HEK293 (cell line): ENCODE results near the gene ERCC2.
"Not testable (repeated sequence)": the region's sequence is repeated elsewhere in the genome, so short reads cannot be mapped to it uniquely, and the experiment has no call there.

Experiments
- CTCF ChIA-PET: fragments of 350-600 bp; formaldehyde crosslinking; extraction: SDS; loops from one replicate; lab custom pipeline; 2021; ENCODE audit warnings: antibody characterized with exemption; lab: Yijun Ruan, JAX
- POLR2A ChIA-PET: fragments of 300-600 bp; formaldehyde crosslinking; extraction: SDS; loops from one replicate; lab custom pipeline; 2020; ENCODE audit warnings: antibody characterized with exemption, inconsistent platforms; lab: Yijun Ruan, JAX
- H3K27ac ChIP-seq: fragments of 200-500 bp; sonication (Bioruptor generic); 2 replicates; pipeline ENCODE4 v1.5.1; 2014; ENCODE audit warnings: low read depth, low read length, control low read depth, inconsistent platforms; ENCODE audit errors: extremely low read depth
- H3K36me3 ChIP-seq, 2 experiments: fragments of 200-500 bp in 1 of 2; sonication (Bioruptor generic) in 1 of 2; 1 replicate in 1 of 2; 2 replicates in 1 of 2; pipeline ENCODE4 v1.5.1; 2014 to 2017; ENCODE audit warnings: inconsistent platforms in 2 of 2, low read length in 2 of 2; ENCODE audit not compliant: control insufficient read depth in 2 of 2, insufficient read depth in 1 of 2
- H3K4me1 ChIP-seq: fragments of 200-500 bp; sonication (Bioruptor generic); 2 replicates; pipeline ENCODE4 v1.5.1; 2014; ENCODE audit warnings: mild to moderate bottlenecking, low read length, inconsistent platforms; ENCODE audit not compliant: control insufficient read depth, insufficient read depth
- H3K4me3 ChIP-seq: 2 replicates; pipeline ENCODE4 v1.5.1; 2011; ENCODE audit warnings: low read depth, mild to moderate bottlenecking, control low read depth, low read length, moderate library complexity
- H3K9me3 ChIP-seq: fragments of 200-500 bp; sonication (Bioruptor generic); 2 replicates; pipeline ENCODE4 v1.5.1; 2014; ENCODE audit warnings: low read depth, low read length, inconsistent platforms; ENCODE audit not compliant: control insufficient read depth, insufficient read depth
- KLF8 ChIP-seq: fragments of 450-650 bp; formaldehyde crosslinking; IDR thresholded peaks from 2 replicates; pipeline ENCODE4 v1.5.1; 2016; ENCODE audit warnings: missing biosample characterization, missing genetic modification characterization
- SCRT2 ChIP-seq: fragments of 450-650 bp; formaldehyde crosslinking; IDR thresholded peaks from 2 replicates; pipeline ENCODE4 v1.5.1; 2016; ENCODE audit warnings: missing biosample characterization, missing genetic modification characterization
- ZBTB7A ChIP-seq: fragments of 450-650 bp; formaldehyde crosslinking; IDR thresholded peaks from 2 replicates; pipeline ENCODE4 v1.5.1; 2016; ENCODE audit warnings: low read depth, missing biosample characterization, missing genetic modification characterization
- ZFP69B ChIP-seq: fragments of 450-650 bp; formaldehyde crosslinking; IDR thresholded peaks from 2 replicates; pipeline ENCODE4 v1.5.1; 2016; ENCODE audit warnings: missing biosample characterization, missing genetic modification characterization
- ZNF175 ChIP-seq: fragments of 450-650 bp; formaldehyde crosslinking; IDR thresholded peaks from 2 replicates; pipeline ENCODE4 v1.5.1; 2016; ENCODE audit warnings: missing biosample characterization, missing genetic modification characterization
- ZNF24 ChIP-seq: fragments of 450-650 bp; formaldehyde crosslinking; IDR thresholded peaks from 2 replicates; pipeline ENCODE4 v1.5.1; 2016; ENCODE audit warnings: missing biosample characterization, missing genetic modification characterization
- ZNF324 ChIP-seq: fragments of 450-650 bp; formaldehyde crosslinking; IDR thresholded peaks from 2 replicates; pipeline ENCODE4 v1.5.1; 2016; ENCODE audit warnings: missing biosample characterization, missing genetic modification characterization
- ZNF335 ChIP-seq: fragments of 450-650 bp; formaldehyde crosslinking; conservative IDR thresholded peaks from 2 replicates; pipeline ENCODE4 v1.5.1; 2016; ENCODE audit warnings: missing biosample characterization, missing genetic modification characterization
- ZNF549 ChIP-seq: fragments of 450-650 bp; IDR thresholded peaks from 2 replicates; pipeline ENCODE4 v1.5.1; 2018; ENCODE audit warnings: missing biosample characterization, missing genetic modification characterization, mild to moderate bottlenecking, inconsistent platforms, moderate library complexity
- ZNF624 ChIP-seq: fragments of 450-650 bp; formaldehyde crosslinking; IDR thresholded peaks from 2 replicates; pipeline ENCODE4 v1.5.1; 2017; ENCODE audit warnings: missing biosample characterization, missing genetic modification characterization
- ZNF76 ChIP-seq: fragments of 450-650 bp; formaldehyde crosslinking; IDR thresholded peaks from 2 replicates; pipeline ENCODE4; 2016; ENCODE audit warnings: low read depth, missing biosample characterization, missing genetic modification characterization, borderline replicate concordance
- ZNF792 ChIP-seq: fragments of 450-650 bp; formaldehyde crosslinking; IDR thresholded peaks from 2 replicates; pipeline ENCODE4 v1.5.1; 2016; ENCODE audit warnings: missing biosample characterization, missing genetic modification characterization
- TF ChIP-seq, protein P1 (sequence below): fragments of 450-650 bp; formaldehyde crosslinking; IDR thresholded peaks from 2 replicates; pipeline ENCODE4 v1.5.1; 2016; ENCODE audit warnings: missing biosample characterization, missing genetic modification characterization
- TF ChIP-seq, protein P2 (sequence below): fragments of 450-650 bp; IDR thresholded peaks from 2 replicates; pipeline ENCODE4 v1.5.1; 2018; ENCODE audit warnings: missing biosample characterization, mild to moderate bottlenecking, missing genetic modification characterization
- TF ChIP-seq, protein P3 (sequence below): fragments of 450-650 bp; formaldehyde crosslinking; IDR thresholded peaks from 2 replicates; pipeline ENCODE4 v1.5.1; 2016; ENCODE audit warnings: missing biosample characterization, missing genetic modification characterization
- TF ChIP-seq, protein P4 (sequence below): fragments of 450-650 bp; formaldehyde crosslinking; IDR thresholded peaks from 2 replicates; pipeline ENCODE4 v1.5.1; 2016; ENCODE audit warnings: missing biosample characterization, missing genetic modification characterization

ERCC2 gene

DNA sequence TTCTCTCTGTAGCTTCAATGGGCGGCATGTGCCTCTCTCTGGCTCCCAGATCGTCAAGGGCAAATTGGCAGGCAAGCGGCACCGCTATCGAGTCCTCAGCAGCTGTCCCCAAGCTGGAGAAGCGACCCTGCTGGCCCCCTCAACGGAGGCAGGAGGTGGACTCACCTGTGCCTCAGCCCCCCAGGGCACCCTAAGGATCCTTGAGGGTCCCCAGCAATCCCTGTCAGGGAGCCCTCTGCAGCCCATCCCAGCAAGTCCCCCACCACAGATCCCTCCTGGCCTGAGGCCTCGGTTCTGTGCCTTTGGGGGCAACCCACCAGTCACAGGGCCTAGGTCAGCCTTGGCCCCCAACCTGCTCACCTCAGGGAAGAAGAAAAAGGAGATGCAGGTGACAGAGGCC lies 37.7 kb upstream of the ERCC2 start:
- TF ChIP-seq ZNF792 (tag by site-specific recombination) (no peak), ZNF335 (tag by site-specific recombination) (no peak), ZNF624 (tag by site-specific recombination) (no peak), ZNF549 (tag by site-specific recombination) (no peak)
- TF ChIP-seq, protein P1, sequence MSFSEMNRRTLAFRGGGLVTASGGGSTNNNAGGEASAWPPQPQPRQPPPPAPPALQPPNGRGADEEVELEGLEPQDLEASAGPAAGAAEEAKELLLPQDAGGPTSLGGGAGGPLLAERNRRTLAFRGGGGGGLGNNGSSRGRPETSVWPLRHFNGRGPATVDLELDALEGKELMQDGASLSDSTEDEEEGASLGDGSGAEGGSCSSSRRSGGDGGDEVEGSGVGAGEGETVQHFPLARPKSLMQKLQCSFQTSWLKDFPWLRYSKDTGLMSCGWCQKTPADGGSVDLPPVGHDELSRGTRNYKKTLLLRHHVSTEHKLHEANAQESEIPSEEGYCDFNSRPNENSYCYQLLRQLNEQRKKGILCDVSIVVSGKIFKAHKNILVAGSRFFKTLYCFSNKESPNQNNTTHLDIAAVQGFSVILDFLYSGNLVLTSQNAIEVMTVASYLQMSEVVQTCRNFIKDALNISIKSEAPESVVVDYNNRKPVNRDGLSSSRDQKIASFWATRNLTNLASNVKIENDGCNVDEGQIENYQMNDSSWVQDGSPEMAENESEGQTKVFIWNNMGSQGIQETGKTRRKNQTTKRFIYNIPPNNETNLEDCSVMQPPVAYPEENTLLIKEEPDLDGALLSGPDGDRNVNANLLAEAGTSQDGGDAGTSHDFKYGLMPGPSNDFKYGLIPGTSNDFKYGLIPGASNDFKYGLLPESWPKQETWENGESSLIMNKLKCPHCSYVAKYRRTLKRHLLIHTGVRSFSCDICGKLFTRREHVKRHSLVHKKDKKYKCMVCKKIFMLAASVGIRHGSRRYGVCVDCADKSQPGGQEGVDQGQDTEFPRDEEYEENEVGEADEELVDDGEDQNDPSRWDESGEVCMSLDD (tag by site-specific recombination): no peak
- Histone ChIP-seq H3K27ac (no peak overlapping the region), H3K36me3 (peaks cover 9 to 19% of the 10 kb centered on the region in 2 experiments; a peak in 2 of 3 replicates), H3K4me1 (0 out of 2 replicates have a peak, but pooled peaks cover 4% of the 10 kb centered on the region), H3K4me3 (no peak overlapping the region), H3K9me3 (no peaks in the 10 kb centered on the region)
- ChIA-PET CTCF (interaction anchor here (0.6 to 1.0 kb wide), 3 partner anchors 65 to 1934 kb away, joined by 3 to 6 read pairs (median 4); no protein-coding TSS in a partner anchor), POLR2A (no interaction called here)

DNA sequence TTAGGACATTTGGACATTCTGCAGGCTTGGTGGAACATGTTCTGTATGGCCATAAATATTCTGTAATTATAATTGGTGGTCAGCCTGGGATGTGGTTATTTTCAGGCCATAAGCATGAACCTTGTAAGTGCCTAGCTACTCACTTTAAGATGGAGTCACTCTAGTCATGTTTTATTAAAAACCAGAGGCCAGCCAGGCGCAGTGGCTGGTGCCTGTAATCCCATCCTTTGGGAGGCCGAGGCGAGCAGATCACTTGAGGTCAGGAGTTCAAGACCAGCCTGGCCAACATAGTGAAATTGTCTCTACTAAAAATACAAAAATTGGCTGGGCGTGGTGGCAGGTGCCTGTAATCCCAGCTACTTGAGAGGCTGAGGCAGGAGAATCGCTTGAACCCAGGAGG lies 37.2 kb upstream of the ERCC2 start:
- H3K9me3 ChIP-seq, H3K27ac ChIP-seq, H3K4me1 ChIP-seq: not testable (repeated sequence)
- ChIA-PET CTCF (interaction anchor here (1.0 kb wide), 2 partner anchors 71 to 79 kb away, joined by 4 to 6 read pairs; no protein-coding TSS in a partner anchor), POLR2A (interaction anchor here (1.0 kb wide), 2 partner anchors 16 to 32 kb away, joined by 3 to 6 read pairs; partner anchors contain the start of gene ERCC1)
- peak overlapping the region; percentile 82; the same call in 1 of the 2 replicates for H3K4me3 ChIP-seq
- H3K36me3 ChIP-seq: peaks cover 4 to 15% of the 10 kb centered on the region in 2 experiments; a peak in 2 of 3 replicates

DNA sequence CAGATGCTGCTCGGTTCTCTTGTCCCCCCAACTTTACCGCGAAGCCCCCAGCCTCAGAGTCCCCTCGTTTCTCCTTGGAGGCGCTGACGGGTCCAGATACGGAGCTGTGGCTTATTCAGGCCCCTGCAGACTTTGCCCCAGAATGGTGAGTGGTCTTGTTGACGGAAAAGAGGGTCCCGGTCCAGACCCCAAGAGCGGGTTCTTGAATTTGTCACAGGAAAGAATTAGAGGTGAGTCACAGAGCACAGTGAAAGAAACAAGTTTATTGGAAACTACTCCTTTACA lies 36.7 kb upstream of the ERCC2 start:
- peaks cover 0 to 15% of the 10 kb centered on the region in 2 experiments; a peak in 2 of 3 replicates for H3K36me3 ChIP-seq

DNA sequence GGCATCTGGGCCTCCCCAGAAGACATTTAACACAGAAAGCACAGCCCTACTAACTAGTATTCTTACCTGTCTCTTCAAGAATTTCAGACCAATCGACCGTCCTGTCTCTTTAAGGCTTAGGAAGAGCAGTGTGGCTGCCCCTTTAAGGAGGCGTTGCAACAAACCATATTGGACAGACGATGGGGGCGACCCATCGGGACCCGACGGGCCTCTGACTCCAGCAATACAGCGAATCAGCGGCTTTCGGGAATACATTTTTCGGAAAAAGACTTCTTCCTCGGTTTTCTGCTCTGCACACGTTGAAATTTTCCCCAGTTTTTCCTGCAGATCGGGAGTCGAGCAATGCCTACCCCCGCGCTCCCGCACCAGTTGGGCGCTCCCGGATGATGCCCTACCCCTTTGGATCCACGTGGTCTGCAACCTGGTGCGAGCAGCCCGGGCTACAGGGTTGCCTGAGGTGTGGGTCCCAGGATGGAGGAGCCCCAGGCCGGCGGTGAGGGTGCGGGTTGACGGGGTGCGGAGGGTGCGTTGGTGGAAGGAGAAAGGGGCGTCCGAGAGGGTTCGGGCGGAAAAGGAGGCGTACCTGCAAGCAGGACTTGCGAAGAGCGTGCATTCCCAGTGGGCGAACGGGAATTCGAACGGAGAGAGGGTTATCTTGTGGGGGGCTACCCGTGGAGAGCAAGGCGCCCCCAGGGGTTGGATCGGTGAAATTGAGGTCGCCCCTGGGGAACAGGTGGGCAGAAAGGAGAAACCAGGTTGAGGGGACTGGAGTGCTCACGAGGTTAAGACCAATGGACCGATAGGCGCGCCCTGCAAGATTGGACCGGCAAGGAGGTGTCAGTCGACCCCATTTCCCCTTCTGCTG lies 36.1 kb upstream of the ERCC2 start, which contains the start of gene POLR1G:
TSS of gene POLR1G (plus strand) at position 419 of the 865 bp plus-strand sequence. CDS start at position 472, 53 bp downstream.
- peak within 1 kb of the TSS; percentile 96 for H3K27ac ChIP-seq
- CTCF ChIA-PET: interaction anchor here (1.0 kb wide), 2 partner anchors 72 to 79 kb away, joined by 4 to 6 read pairs; no protein-coding TSS in a partner anchor
- POLR2A ChIA-PET: interaction anchor here (0.6 to 1.0 kb wide), 9 partner anchors 8 to 102 kb away, joined by 3 to 6 read pairs (median 3); partner anchors contain the start of genes ERCC1 and FOSB
- H3K4me1 ChIP-seq: 0 out of 2 replicates have a peak, but pooled peaks cover 7% of the 10 kb centered on the region
- H3K9me3 ChIP-seq: no peaks in the 10 kb centered on the region
- peak within 1 kb of the TSS; percentile 82 for H3K4me3 ChIP-seq
- H3K36me3 ChIP-seq: peaks cover 0 to 14% of the 10 kb centered on the region in 2 experiments; a peak in 2 of 3 replicates
- TF ChIP-seq, protein P2, sequence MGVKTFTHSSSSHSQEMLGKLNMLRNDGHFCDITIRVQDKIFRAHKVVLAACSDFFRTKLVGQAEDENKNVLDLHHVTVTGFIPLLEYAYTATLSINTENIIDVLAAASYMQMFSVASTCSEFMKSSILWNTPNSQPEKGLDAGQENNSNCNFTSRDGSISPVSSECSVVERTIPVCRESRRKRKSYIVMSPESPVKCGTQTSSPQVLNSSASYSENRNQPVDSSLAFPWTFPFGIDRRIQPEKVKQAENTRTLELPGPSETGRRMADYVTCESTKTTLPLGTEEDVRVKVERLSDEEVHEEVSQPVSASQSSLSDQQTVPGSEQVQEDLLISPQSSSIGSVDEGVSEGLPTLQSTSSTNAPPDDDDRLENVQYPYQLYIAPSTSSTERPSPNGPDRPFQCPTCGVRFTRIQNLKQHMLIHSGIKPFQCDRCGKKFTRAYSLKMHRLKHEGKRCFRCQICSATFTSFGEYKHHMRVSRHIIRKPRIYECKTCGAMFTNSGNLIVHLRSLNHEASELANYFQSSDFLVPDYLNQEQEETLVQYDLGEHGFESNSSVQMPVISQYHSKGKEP (tag by site-specific recombination): peak; percentile 59
- TF ChIP-seq KLF8 (peak; percentile 94), ZNF324 (tag by site-specific recombination) (peak; percentile 77), ZNF76 (peak; percentile 82), ZFP69B (tag by site-specific recombination) (peak; percentile 97)
- TF ChIP-seq, protein P3, sequence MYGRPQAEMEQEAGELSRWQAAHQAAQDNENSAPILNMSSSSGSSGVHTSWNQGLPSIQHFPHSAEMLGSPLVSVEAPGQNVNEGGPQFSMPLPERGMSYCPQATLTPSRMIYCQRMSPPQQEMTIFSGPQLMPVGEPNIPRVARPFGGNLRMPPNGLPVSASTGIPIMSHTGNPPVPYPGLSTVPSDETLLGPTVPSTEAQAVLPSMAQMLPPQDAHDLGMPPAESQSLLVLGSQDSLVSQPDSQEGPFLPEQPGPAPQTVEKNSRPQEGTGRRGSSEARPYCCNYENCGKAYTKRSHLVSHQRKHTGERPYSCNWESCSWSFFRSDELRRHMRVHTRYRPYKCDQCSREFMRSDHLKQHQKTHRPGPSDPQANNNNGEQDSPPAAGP (tag by site-specific recombination): peak; percentile 69
- TF ChIP-seq, protein P4, sequence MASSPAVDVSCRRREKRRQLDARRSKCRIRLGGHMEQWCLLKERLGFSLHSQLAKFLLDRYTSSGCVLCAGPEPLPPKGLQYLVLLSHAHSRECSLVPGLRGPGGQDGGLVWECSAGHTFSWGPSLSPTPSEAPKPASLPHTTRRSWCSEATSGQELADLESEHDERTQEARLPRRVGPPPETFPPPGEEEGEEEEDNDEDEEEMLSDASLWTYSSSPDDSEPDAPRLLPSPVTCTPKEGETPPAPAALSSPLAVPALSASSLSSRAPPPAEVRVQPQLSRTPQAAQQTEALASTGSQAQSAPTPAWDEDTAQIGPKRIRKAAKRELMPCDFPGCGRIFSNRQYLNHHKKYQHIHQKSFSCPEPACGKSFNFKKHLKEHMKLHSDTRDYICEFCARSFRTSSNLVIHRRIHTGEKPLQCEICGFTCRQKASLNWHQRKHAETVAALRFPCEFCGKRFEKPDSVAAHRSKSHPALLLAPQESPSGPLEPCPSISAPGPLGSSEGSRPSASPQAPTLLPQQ (tag by site-specific recombination): peak; percentile 98
- TF ChIP-seq, protein P1 (tag by site-specific recombination): peak; percentile 93

More for the DNA sequence above, 36.7 kb upstream of the ERCC2 start:
- Histone ChIP-seq H3K9me3 (no peaks in the 10 kb centered on the region), H3K27ac (peak overlapping the region; percentile 96; the same call in 1 of the 2 replicates)
- TF ChIP-seq ZNF175 (no peak), SCRT2 (tag by site-specific recombination) (no peak), ZNF24 (tag by site-specific recombination) (no peak), ZBTB7A (tag by site-specific recombination) (no peak)
- TF ChIP-seq, all 188 proteins: peak for 0
- POLR2A ChIA-PET: interaction anchor here (1.0 kb wide), 2 partner anchors 16 to 33 kb away, joined by 3 to 6 read pairs; partner anchors contain the start of gene ERCC1
- Histone ChIP-seq H3K4me3 (peak overlapping the region; percentile 82), H3K4me1 (0 out of 2 replicates have a peak, but pooled peaks cover 7% of the 10 kb centered on the region)
- CTCF ChIA-PET: interaction anchor here (1.0 kb wide), 2 partner anchors 72 to 79 kb away, joined by 4 to 6 read pairs; no protein-coding TSS in a partner anchor
